Activated naive CD4-positive, alpha-beta T cell treated with anti-CD3 and anti-CD28 coated beads, Interleukin-2, amount 10 ng/mL, durations not matched to agents 7 days and 5 days (primary cell): ENCODE data around the gene TICAM1.
"Not testable (repeated sequence)": the region's sequence is repeated elsewhere in the genome, so short reads cannot be mapped to it uniquely, and the experiment has no call there.

Experiments
- CTCF ChIA-PET: fragments of 350-600 bp; sonication (Branson Sonifier 250); formaldehyde crosslinking; loops from one replicate; lab custom pipeline; 2021; ENCODE audit warnings: antibody characterized with exemption; lab: Charles Lee
- DNase-seq: peaks from one replicate; pipeline ENCODE4 v3.0.0-alpha.2; 2020
- H3K27ac Mint-ChIP-seq: one replicate; pipeline ENCODE4 v1.8.0; 2021; ENCODE audit warnings: mild to moderate bottlenecking, moderate library complexity, mixed read lengths
- H3K27me3 Mint-ChIP-seq: one replicate; pipeline ENCODE4 v1.8.0; 2021; ENCODE audit warnings: mild to moderate bottlenecking, mixed read lengths
- H3K36me3 Mint-ChIP-seq: one replicate; pipeline ENCODE4 v1.8.0; 2021; ENCODE audit warnings: mixed read lengths
- H3K4me1 Mint-ChIP-seq: one replicate; pipeline ENCODE4 v1.8.0; 2021; ENCODE audit warnings: mixed read lengths
- H3K4me3 Mint-ChIP-seq: one replicate; pipeline ENCODE4 v1.8.0; 2021; ENCODE audit warnings: mild to moderate bottlenecking, moderate library complexity, mixed read lengths
- H3K9me3 Mint-ChIP-seq: one replicate; pipeline ENCODE4 v1.8.0; 2021; ENCODE audit warnings: mixed read lengths

Gene TICAM1

DNA sequence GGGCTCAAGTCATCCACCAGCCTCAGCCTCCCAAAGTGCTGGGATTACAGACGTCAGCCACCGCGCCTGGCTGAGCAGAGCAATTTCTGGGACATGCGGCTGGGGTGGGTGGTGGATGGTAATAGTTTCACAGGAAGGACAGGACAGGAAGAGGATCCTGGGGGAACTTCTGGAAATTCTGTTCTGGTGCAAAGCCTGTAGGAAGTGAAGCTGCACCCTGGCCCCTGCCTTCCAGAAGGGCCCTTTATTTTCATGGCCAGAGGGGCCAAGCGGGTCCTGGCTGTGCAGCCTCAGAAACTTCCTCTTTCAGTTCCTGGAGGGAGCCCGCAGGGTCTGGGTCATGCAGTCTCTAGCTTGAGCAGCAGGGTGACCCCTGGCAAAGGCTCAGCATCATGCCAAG, 24.3 kb downstream of the TICAM1 start:
- peaks cover 7% of the 10 kb centered on the region for H3K4me1 Mint-ChIP-seq
- no peak overlapping the region for H3K4me3 Mint-ChIP-seq
- H3K36me3 Mint-ChIP-seq, result no peaks in the 10 kb centered on the region
- H3K27ac Mint-ChIP-seq, result no peak overlapping the region
- no peak for DNase-seq
- no peaks in the 10 kb centered on the region for H3K9me3 Mint-ChIP-seq
- CTCF ChIA-PET, result interaction anchor here (0.6 to 4.9 kb wide), 3 partner anchors 25 to 111 kb away, joined by 3 to 141 read pairs (median 3); no protein-coding TSS in a partner anchor
- H3K27me3 Mint-ChIP-seq, result peaks cover 5% of the 10 kb centered on the region

DNA sequence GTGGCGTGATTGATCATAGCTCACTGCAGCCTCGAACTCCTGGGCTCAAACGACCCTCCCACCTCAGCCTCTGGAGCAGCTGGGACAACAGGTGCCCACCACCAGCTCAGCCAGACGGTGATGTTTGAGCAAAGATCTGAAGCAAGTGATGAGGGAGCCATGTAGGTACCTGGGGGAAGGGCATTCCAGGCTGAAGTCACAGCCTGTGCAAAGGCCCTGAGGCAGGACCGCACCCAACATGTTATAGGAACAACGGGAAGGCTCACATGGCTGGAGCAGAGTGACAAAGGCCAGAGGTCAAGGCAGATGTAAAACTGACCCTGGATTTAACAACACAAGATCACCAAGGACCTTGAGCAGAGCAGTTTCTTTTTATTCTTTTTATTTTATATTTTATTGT, 25.1 kb downstream of the TICAM1 start:
- Mint-ChIP-seq H3K9me3 (no peaks in the 10 kb centered on the region), H3K4me1 (peaks cover 4% of the 10 kb centered on the region), H3K27ac (no peak overlapping the region), H3K27me3 (no peaks in the 10 kb centered on the region), H3K4me3 (no peak overlapping the region), H3K36me3 (no peaks in the 10 kb centered on the region)
- CTCF ChIA-PET, result interaction anchor here (0.8 to 4.9 kb wide), 4 partner anchors 45 to 111 kb away, joined by 3 to 141 read pairs (median 7); no protein-coding TSS in a partner anchor
- no peak for DNase-seq

DNA sequence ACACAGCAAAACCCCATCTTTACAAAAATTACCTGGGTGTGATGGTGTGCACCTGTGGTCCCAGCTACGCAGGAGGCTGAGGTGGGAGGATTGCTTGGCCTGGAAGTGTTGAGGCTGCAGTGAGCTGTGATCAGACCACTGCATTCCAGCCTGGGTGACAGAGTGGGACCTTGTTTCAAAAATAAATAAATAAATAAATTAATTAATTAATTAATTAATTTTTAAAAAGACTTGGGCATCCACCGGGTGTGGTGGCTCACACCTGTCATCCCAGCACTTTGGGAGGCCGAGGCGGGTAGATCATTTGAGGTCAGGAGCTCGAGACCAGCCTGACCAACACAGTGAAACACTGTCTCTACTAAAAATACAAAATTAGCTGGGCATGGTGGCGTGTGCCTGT, 26.4 kb downstream of the TICAM1 start:
- not testable (repeated sequence) for H3K4me1 Mint-ChIP-seq, H3K36me3 Mint-ChIP-seq, H3K4me3 Mint-ChIP-seq, DNase-seq, H3K27ac Mint-ChIP-seq, H3K9me3 Mint-ChIP-seq, H3K27me3 Mint-ChIP-seq
- CTCF ChIA-PET, result interaction anchor here (1.1 to 2.4 kb wide), 8 partner anchors 46 to 226 kb away, joined by 3 to 9 read pairs (median 4); no protein-coding TSS in a partner anchor

DNA sequence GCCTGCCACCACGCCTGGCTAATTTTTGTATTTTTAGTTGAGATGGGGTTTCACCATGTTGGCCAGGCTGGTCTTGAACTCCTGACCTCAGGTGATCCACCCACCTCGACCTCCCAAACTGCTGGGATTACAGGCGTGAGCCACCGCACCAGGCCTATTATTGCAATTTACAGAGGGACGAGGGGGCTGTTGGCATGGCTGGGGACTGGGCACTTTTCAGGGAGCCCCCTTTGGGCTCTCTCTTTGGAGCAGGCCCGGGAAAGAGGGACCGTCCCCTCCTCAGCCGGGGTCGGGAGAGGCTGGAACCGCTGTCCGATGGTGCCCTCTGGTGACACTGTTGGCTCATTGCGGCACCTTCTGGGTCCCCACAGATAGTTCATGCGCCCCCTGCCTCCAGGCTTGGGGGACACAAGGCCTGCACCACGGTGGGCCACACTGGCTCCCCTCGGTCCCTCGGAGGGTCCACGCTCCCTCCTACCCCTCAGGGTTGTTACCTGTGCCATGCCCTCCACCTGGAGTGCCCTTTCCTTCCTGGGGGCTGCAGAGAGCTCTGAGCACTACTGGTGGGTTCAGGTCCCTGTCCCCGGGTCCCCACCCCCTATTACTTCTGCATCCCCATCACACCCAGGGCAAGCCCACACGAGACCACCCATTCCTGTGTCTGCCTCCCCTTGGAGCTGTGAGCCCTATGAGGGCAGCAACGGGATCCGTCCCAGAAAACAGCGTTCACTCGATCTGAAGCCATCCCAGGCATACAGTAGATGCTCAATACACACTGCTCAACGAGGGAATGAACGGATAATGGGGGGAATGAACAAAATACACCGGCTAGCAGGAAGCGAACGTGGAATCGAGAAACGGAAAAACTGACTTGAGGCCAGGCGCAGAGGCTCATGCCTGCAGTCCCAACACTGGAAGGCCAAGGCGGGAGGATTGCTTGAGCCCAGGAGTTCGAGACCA, 27.5 kb downstream of the TICAM1 start:
- CTCF ChIA-PET, result interaction anchor here (0.5 to 2.4 kb wide), 12 partner anchors 42 to 227 kb away, joined by 3 to 9 read pairs (median 4); partner anchors contain the start of gene PLIN3
- H3K27ac Mint-ChIP-seq, result no peak overlapping the region
- peaks cover 2% of the 10 kb centered on the region for H3K4me1 Mint-ChIP-seq
- no peaks in the 10 kb centered on the region for H3K27me3 Mint-ChIP-seq
- no peaks in the 10 kb centered on the region for H3K36me3 Mint-ChIP-seq
- H3K9me3 Mint-ChIP-seq, result no peaks in the 10 kb centered on the region
- peak; percentile 75 for DNase-seq
- H3K4me3 Mint-ChIP-seq, result no peak overlapping the region

DNA sequence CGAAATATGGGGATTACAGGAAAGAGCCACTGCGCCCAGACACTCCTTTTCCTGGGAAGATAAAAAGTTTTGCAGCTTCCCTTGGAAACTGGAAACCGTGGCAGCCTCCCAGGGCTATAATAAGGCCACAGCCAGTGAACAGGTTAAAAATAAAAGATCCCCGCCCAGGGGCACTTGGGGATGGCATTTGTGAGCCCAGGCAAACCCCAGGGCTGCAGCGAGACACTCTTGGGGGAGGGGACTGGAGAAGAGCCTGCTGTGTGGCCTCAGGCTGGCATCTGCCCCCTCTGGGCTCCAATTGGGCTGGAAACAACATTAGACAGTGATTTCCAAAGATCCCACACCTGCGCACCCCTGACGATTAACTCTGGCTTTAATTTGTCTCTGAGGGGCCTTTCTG, 28.8 kb downstream of the TICAM1 start:
- no peaks in the 10 kb centered on the region for H3K27me3 Mint-ChIP-seq
- peaks cover 2% of the 10 kb centered on the region for H3K4me1 Mint-ChIP-seq
- no peak overlapping the region for H3K27ac Mint-ChIP-seq
- H3K36me3 Mint-ChIP-seq, result peaks cover 4% of the 10 kb centered on the region
- CTCF ChIA-PET, result no interaction called here
- H3K9me3 Mint-ChIP-seq, result no peaks in the 10 kb centered on the region
- no peak overlapping the region for H3K4me3 Mint-ChIP-seq
- no peak for DNase-seq

DNA sequence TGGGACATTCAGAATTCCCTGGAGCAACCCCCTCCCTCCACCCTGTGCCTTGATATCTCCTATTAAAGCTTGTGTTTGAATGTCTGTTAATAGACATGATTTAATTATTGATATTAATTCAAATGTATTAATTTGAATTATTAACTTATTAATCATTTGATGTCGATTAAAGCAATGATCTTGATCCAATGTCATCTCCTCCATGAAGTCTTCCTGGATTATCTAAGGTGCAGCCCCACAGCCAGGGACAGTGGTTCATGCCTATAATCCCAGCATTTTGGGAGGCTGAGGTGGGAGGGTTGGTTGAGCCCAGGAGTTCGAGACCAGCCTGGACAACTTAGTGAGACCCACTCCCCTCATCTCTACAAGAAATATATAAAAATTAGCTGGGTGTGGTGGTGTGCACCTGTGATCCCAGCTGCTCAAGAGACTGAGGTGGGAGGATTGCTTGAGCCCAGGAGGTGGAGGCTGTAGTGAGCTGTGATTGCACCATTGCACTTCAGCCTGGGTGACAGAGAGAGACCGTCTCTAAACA, 30.4 kb downstream of the TICAM1 start:
- Mint-ChIP-seq H3K4me1 (peaks cover 8% of the 10 kb centered on the region), H3K9me3 (no peaks in the 10 kb centered on the region), H3K27ac (no peak overlapping the region), H3K27me3 (no peaks in the 10 kb centered on the region), H3K4me3 (no peak overlapping the region), H3K36me3 (peaks cover 12% of the 10 kb centered on the region)
- DNase-seq, result no peak
- CTCF ChIA-PET, result interaction anchor here (1.1 to 2.1 kb wide), 2 partner anchors 11 to 70 kb away, joined by 3 to 8 read pairs; partner anchors contain the start of gene FEM1A

DNA sequence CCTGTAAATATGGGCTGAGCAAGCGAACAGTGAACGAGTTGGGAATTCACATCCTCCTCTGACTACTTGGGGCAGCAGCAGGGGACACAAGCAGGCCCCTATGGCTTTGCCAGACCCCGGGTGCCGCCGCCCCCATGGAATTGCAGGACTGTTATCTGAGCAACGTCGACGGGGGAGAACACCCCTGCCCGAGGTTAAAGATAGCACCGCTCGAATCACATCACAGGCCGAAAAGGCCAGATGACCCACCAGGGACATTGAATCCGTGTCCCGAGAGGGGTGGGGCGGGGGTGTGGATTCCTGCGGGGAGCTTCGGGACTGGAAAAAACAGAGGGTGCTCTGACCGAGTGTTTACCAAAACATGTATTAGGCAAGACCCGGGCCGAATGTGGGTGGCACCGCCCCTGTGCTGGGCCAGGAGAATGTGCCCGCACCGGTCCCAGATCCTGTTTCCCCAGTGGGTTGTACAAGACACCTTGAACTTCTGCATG, 30.9 kb downstream of the TICAM1 start:
- Mint-ChIP-seq H3K27me3 (no peaks in the 10 kb centered on the region), H3K27ac (no peak overlapping the region), H3K4me3 (no peak overlapping the region), H3K4me1 (peaks cover 8% of the 10 kb centered on the region), H3K9me3 (no peaks in the 10 kb centered on the region), H3K36me3 (peaks cover 12% of the 10 kb centered on the region)
- CTCF ChIA-PET, result interaction anchor here (1.1 to 2.1 kb wide), 3 partner anchors 9 to 69 kb away, joined by 3 to 10 read pairs (median 8); partner anchors contain the start of gene FEM1A
- DNase-seq, result no peak

DNA sequence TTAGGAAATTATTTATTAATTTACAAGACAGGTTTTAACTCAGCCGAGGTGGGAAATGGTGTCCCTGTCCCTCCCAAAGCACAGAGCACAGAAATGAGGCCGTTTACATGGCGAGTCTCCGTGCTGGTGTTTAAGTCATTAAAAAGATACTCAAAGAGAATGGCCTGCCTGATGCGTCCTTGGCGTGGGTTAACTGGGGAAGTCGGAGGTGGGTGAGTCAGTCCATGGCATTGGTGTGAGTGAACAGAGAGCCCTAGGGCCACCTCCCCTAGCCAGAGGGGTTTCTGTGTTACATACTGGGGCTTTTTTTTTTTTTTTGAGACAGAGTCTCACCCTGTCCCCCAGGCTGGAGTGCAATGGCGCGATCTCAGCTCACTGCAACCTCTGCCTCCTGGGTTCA, 36.1 kb downstream of the TICAM1 start:
- Mint-ChIP-seq H3K4me3 (no peak overlapping the region), H3K27ac (no peak overlapping the region), H3K27me3 (peaks cover 3% of the 10 kb centered on the region), H3K4me1 (peaks cover 36% of the 10 kb centered on the region), H3K36me3 (peaks cover 31% of the 10 kb centered on the region), H3K9me3 (no peaks in the 10 kb centered on the region)
- DNase-seq, result no peak
- CTCF ChIA-PET, result no interaction called here

DNA sequence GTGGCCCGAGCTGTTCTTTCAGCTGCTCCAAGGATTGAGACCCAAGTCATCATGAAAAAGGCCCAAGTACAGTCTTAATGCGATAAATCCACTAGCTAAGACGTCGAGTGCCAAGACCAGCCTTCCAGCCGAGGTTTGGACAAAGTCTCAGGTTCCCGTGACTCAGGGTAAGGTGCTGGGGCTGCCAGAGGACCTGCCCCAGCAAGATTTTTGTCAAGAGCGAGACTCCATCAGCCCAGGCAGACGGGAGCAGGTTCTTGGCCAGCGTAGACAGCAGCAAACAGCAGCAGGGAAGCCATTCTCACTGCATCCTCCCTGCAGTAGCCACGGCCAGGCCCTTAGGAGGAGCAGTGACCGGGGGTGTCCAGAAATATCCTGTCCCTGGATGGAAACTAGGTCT, 36.5 kb downstream of the TICAM1 start:
- Mint-ChIP-seq H3K4me3 (no peak overlapping the region), H3K27me3 (peaks cover 3% of the 10 kb centered on the region), H3K27ac (no peak overlapping the region), H3K9me3 (no peaks in the 10 kb centered on the region), H3K4me1 (peaks cover 36% of the 10 kb centered on the region), H3K36me3 (peaks cover 31% of the 10 kb centered on the region)
- CTCF ChIA-PET, result no interaction called here
- no peak for DNase-seq

DNA sequence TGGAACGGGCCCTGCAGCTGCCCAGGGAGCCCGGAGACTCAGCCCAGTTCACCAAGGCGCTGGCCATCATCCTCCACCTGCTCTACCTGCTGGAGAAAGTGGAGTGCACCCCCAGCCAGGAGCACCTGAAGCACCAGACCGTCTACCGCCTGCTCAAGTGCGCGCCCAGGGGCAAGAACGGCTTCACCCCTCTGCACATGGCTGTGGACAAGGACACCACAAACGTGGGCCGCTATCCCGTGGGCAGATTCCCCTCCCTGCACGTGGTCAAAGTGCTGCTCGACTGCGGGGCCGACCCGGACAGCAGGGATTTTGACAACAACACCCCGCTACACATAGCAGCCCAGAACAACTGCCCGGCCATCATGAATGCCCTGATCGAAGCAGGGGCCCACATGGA, 38.2 kb downstream of the TICAM1 start:
- peaks cover 27% of the 10 kb centered on the region for H3K36me3 Mint-ChIP-seq
- H3K27ac Mint-ChIP-seq, result peak overlapping the region; percentile 73
- DNase-seq, H3K27me3 Mint-ChIP-seq, CTCF ChIA-PET, H3K9me3 Mint-ChIP-seq: not testable (repeated sequence)
- peak overlapping the region; percentile 80 for H3K4me3 Mint-ChIP-seq
- peaks cover 36% of the 10 kb centered on the region for H3K4me1 Mint-ChIP-seq

DNA sequence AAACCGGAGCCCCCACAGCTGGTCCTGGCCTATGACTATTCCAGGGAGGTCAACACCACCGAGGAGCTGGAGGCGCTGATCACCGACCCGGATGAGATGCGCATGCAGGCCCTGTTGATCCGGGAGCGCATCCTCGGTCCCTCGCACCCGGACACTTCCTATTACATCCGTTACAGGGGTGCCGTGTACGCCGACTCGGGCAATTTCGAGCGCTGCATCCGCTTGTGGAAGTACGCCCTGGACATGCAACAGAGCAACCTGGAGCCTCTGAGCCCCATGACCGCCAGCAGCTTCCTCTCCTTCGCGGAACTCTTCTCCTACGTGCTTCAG, 38.7 kb downstream of the TICAM1 start:
- peak overlapping the region; percentile 80 for H3K4me3 Mint-ChIP-seq
- peaks cover 36% of the 10 kb centered on the region for H3K4me1 Mint-ChIP-seq
- DNase-seq, H3K27me3 Mint-ChIP-seq, H3K9me3 Mint-ChIP-seq: not testable (repeated sequence)
- CTCF ChIA-PET, result interaction anchor here (5.1 kb wide), 1 partner anchor 61 kb away, joined by 43 read pairs; no protein-coding TSS in a partner anchor
- peaks cover 27% of the 10 kb centered on the region for H3K36me3 Mint-ChIP-seq
- H3K27ac Mint-ChIP-seq, result peak overlapping the region; percentile 73

DNA sequence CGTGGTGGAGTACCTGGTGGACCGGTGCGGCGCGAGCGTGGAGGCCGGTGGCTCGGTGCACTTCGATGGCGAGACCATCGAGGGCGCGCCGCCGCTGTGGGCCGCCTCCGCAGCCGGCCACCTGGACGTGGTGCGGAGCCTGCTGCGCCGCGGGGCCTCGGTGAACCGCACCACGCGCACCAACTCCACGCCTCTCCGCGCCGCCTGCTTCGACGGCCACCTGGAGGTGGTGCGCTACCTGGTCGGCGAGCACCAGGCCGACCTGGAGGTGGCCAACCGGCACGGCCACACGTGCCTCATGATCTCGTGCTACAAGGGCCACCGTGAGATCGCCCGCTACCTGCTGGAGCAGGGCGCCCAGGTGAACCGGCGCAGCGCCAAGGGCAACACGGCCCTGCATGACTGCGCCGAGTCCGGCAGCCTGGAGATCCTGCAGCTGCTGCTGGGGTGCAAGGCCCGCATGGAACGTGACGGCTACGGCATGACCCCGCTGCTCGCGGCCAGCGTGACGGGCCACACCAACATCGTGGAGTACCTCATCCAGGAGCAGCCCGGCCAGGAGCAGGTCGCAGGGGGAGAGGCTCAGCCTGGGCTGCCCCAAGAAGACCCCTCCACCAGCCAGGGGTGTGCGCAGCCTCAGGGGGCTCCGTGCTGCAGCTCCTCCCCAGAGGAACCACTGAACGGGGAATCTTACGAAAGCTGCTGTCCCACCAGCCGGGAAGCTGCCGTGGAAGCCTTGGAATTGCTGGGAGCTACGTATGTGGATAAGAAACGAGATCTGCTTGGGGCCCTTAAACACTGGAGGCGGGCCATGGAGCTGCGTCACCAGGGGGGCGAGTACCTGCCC, 39.3 kb downstream of the TICAM1 start:
- not testable (repeated sequence) for H3K9me3 Mint-ChIP-seq
- Mint-ChIP-seq H3K27ac (peak overlapping the region; percentile 90), H3K4me1 (peaks cover 36% of the 10 kb centered on the region)

DNA sequence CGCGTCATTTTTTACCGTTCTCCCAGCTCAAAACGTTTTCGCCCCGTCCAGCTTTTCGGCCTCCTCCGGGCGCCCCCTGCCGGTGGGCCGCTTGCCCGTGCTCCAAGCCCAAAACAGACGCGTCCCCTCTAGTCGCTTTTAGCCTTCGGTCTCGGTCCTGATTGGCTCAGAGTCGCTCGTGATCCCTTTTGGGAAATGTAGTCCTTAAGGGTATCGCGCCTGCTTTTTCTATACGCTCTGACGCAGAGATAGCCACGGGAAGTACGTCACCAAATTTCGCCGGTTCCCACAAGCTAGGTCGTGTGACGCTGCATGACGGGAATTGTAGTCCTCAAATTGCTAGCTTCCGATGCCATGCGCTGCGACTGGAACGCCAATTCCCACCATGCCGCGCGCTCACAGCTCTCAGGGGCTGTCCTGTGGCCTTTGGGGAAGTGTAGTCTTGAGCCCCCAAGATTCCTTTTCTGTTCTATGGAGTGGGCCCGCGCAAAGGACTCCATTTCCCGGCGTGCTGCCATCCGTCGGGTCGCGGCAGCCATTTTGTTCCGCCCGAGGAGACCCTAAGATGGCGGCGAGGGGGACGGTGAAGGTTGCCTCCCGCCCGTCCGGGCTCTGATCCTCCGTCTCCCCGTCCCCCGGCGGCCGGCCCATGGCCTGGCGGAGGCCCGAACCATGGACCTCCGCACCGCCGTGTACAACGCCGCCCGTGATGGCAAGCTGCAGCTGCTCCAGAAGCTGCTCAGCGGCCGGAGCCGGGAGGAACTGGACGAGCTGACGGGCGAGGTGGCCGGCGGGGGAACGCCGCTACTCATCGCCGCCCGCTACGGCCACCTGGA, 40.1 kb downstream of the TICAM1 start, which contains the start of gene FEM1A:
FEM1A (plus strand) TSS at position 552 of the 836 bp plus-strand sequence; CDS start at position 673, 121 bp downstream.
- H3K9me3 Mint-ChIP-seq, result no peaks in the 10 kb centered on the region

More for the DNA sequence above, 39.3 kb downstream of the TICAM1 start:
- CTCF ChIA-PET, result interaction anchor here (0.9 to 5.1 kb wide), 3 partner anchors 60 to 158 kb away, joined by 3 to 43 read pairs (median 14); partner anchors contain the start of gene DPP9
- peak; percentile 42 for DNase-seq
- not testable (repeated sequence) for H3K27me3 Mint-ChIP-seq
- Mint-ChIP-seq H3K4me3 (peak overlapping the region; percentile 80), H3K36me3 (peaks cover 27% of the 10 kb centered on the region)

More for the DNA sequence above, 40.1 kb downstream of the TICAM1 start, which contains the start of gene FEM1A:
- peaks cover 31% of the 10 kb centered on the region for H3K4me1 Mint-ChIP-seq
- peak; percentile 99 for DNase-seq
- H3K27me3 Mint-ChIP-seq, result peaks cover 9% of the 10 kb centered on the region
- peak within 1 kb of the TSS; percentile 90 for H3K27ac Mint-ChIP-seq
- CTCF ChIA-PET, result interaction anchor here (0.6 to 5.1 kb wide), 9 partner anchors 9 to 157 kb away, joined by 3 to 43 read pairs (median 6); partner anchors contain the start of gene DPP9
- H3K4me3 Mint-ChIP-seq, result peak within 1 kb of the TSS; percentile 80
- H3K36me3 Mint-ChIP-seq, result peaks cover 22% of the 10 kb centered on the region
